ENCODE measurements around the gene BARX1.

The BARX1 gene

DNA sequence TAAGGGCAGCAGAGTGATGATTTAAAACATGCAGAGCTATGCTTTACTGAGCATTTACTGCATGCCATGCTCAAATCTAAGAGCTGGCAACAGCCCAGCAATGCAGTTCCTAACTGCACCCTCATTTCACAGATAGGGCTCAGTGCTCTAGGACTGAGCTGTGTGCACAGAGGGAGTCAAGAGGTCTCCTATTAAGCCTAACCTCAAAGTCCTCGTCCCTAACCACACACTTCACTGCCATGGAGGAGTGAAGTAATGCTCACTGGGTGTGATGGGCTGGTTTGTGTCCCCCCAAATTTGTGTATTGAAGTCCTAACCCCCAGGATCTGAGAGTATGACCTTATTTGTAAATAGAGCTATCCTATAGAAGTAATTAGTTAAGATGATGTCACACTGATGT, 25.9 kb downstream of the BARX1 start:
- DNase-seq (ENCODE audit: low read depth in 2 of 2, low spot score in 1 of 2): no peak

DNA sequence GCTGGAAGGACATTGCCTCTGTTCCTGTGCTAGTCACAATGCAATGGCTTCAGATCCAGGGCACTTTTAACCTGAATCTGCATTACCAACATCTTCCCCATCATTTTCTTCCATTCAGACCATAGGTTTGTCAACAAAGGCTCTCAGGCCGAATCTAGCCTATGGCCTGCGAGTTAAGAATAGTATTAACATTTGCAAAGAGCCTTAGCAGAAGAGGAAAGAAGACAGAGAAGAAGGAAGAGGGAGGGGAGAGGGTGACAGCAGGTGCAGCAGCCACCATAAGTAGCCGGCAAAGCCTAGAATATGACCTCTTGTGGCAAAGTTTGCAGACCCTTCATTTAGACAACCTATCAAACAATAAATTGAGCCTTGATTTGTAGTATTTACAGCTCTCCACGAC, 32.6 kb downstream of the BARX1 start:
- DNase-seq (ENCODE audit: low read depth in 2 of 2, low spot score in 1 of 2): no peak

GRCh38 chr9:93920131-93920800, 34.9 kb downstream of the BARX1 start:
- DNase-seq (ENCODE audit: low read depth in 2 of 2, low spot score in 1 of 2): no peak

GRCh38 chr9:93918061-93918460, 37.1 kb downstream of the BARX1 start:
- no peak for DNase-seq (ENCODE audit: low read depth in 2 of 2, low spot score in 1 of 2)

DNA sequence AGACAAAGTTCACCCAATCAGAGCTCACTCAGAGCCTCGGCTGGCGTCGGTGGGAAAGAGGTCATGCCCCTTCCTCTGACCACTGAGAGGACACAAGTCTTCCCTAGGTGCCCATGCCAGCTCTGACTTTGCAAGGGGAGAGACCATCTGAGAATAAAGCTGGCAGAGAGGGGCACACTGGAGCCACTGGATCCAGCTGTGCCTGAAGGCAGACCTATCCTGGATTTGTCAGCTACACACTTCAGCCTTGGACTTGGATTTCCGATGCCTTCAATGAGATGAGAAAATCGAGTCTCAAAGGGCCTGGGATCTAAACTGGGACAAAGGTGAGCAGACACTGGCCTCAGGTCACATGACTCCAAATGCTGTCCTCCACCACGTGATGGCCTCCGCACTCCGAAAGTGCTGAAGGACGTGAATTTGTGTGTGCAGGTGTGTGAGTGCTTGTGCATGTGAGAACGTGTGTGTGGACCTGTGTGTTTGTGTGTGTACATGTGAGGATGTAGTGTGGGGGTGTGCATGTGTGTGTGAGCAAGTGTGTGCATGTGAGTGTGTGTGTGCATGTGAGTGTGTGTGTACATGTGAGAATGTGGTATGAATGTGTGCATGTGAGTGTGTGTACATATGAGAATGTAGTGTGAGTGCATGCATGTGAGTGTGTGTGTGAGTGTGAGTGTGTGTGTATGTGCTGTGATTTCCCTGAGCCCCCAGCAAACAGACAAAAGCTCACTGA, 37.9 kb downstream of the BARX1 start:
- DNase-seq (ENCODE audit: low read depth in 2 of 2, low spot score in 1 of 2): no peak

DNA sequence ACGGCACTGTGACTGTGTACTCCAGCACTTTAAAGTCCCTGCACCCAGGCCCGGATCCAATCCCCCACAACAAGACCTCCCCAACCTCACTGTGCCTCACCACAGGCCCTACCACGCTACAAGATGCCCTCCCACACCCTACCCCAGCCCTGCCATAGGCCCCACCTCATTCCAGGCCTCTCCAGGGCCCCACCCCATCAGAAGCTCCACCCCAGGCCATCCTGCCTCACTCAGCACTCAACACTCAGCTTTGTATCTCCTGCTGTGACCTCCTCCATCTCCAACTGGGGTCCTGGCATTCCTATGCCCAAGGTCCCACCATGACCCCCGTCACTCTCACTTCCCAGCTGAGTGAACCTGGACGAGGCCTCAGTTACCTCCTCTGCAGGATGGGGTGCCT, 38.8 kb downstream of the BARX1 start:
- no peak for DNase-seq (ENCODE audit: low read depth in 2 of 2, low spot score in 1 of 2)

- DNase-seq (ENCODE audit: low read depth in 2 of 2, low spot score in 1 of 2): no peak
Observed at GRCh38 chr9:93911801-93912554, 43.2 kb downstream of the BARX1 start.

DNA sequence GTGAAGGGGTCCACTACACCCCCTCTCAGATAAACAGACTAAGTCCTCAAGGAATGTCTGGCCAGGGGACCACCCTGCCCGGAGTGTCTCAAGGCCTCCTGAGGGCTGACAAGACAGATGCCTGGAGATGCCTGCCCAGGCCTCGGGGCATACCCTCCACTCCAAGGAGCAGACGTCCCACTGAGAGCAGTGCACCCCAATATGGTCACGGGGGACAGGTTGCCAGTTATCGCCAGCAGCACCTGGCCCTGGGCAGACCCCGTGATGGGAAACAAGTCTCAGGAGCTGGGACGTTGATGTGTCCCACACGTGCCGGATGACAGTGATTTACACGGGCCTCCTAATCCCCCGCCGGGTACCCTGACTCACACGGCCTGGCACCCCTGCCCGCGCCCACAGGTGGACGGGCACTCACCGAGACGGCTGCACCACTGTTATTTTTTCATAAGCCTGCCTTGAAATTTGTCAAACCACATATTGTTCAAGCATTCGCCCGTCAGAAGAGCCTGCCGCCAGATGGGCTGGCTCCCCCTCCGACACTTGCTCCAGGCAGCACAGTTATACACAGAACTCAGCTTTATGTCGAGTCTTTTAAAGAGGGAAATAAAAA, 43.9 kb downstream of the BARX1 start:
- DNase-seq (ENCODE audit: low read depth in 2 of 2, low spot score in 1 of 2): no peak

GRCh38 chr9:93910598-93910997, 44.6 kb downstream of the BARX1 start:
- no peak for DNase-seq (ENCODE audit: low read depth in 2 of 2, low spot score in 1 of 2)

DNA sequence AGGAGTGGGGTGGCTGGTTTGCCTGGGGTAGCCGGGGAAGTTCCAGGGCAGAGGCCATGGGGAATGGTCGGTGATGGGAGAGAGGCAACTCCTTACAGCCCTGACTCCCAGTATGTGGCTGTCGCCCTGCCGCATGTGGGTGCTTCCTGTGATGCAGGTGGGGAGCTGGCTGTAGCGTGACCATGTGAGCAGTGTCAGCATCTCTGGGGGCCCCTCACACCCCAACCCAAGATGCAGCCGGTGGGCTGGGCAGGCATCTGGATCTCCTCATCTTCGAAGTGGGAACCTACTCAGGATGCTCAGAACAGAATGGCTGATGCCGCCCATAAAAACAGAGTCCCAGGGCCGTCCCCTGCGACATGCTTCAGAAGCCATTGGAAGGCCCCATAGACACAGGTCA, 45.0 kb downstream of the BARX1 start:
- DNase-seq (ENCODE audit: low read depth in 2 of 2, low spot score in 1 of 2): no peak

DNA sequence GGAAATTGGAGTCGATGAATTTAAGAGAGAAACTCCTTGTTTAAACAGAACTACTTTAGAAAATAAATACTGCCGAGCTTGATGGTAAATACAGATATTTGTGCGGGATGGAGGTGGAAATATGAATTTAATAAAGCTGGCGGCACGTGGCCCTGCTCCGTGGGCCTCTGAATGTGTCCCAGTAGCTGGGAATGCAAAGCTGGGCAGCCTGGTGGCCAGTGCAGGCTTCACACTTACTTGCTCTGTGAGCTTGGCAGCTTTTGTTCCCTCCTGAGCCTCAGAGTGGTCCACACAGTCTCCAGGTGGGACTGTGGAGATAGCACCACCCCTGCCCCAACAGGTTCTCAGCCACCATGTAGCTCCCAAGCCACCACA, 45.9 kb downstream of the BARX1 start:
- no peak for DNase-seq (ENCODE audit: low read depth in 2 of 2, low spot score in 1 of 2)

DNA sequence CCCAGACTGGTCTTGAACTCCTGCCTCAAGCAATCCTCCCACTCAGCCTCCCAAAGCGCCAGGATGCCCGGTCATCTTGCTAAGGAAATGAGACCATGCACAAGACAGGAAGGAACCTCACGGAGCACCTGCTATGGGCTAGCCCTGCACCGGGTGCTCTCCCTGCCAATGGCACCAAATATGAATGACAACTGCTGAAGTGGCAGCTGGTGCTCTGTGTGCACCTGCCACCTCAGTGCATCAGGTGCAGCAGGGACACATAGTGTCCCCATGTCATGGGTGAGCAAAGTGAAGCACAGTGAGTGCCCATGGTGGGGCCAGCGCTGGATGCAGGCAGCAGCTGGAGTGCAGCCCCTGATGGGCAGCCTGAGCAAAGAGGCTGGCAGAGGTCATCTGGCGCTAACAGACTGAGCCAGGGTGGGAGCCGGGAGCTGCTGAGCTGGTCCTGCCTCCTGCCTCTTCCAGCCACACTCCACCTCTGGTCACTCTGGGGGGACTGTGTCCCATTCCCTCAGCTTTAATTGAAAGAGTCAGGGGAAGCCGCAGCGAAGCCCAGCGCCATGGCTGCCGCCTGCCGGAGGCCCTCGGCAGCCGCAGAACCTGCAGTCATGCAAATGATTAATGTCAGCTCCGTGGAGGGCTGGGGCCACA, 46.4 kb downstream of the BARX1 start:
- DNase-seq (ENCODE audit: low read depth in 2 of 2, low spot score in 1 of 2): no peak

DNA sequence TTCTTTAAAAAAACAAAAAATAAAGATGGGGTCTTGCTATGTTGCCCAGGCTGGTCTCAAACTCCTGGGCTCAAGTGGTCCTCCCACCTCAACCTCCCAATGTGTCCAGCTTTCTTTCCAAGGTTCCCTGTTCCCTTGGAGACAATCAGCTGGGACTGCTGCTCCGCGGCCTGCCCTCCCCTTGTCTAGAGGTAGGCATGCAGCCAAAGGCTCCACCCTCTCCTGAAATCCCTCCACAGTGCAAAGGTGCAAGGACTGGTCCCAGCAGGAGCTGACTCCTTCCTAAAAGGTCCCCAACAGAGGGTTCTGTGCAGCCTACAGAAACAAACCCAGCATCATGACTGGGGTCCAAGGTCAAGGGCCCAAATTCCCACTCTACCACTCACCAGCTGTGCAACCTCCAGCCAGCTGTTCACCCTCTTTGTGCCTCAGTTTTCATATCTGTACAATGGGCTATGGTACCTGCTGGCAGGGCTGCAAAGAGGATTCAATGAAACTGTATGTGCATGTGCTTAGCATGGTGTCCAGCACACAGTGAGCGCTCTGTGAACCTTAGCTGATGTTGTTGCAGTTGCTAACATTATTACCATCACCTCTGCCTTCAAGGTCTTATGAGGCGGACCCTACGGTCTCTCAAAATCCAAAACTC, 47.5 kb downstream of the BARX1 start:
- DNase-seq (ENCODE audit: low read depth in 2 of 2, low spot score in 1 of 2): no peak

DNA sequence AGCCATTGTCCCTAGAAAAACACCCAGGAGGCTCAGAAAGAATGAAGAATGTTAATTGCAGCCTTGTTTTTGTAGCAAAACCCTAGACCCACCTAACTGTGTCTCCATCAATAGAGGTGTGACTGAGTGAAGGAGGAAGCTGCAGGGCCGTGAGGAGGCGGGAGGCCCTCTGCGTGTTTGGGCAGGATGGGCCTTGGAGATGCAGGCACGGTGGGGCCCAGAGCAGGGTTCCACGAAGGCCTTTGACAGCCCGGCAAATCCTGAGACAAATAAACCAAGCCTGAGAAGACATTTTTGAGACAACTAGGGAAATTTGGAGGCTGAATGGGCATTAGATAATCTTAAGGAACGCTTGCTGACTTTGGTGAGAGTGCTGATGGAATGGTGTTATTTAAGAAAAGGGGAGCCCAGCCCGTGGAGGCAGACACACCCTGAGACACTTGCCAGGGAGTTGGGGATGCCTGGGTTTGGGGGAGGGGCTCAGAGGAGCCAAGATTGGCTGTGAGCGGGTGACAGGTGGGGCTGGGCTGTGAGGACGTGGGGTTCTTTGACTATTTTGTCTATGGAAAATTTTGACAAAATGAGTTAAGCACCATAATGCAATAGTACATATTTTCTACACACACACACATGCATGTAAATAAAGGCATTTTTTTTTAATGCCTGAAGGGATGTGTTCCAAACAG, 48.8 kb downstream of the BARX1 start:
- no peak for DNase-seq (ENCODE audit: low read depth in 2 of 2, low spot score in 1 of 2)

- no peak for DNase-seq (ENCODE audit: low read depth in 2 of 2, low spot score in 1 of 2)
Observed at GRCh38 chr9:93905473-93906133, 49.6 kb downstream of the BARX1 start.

DNA sequence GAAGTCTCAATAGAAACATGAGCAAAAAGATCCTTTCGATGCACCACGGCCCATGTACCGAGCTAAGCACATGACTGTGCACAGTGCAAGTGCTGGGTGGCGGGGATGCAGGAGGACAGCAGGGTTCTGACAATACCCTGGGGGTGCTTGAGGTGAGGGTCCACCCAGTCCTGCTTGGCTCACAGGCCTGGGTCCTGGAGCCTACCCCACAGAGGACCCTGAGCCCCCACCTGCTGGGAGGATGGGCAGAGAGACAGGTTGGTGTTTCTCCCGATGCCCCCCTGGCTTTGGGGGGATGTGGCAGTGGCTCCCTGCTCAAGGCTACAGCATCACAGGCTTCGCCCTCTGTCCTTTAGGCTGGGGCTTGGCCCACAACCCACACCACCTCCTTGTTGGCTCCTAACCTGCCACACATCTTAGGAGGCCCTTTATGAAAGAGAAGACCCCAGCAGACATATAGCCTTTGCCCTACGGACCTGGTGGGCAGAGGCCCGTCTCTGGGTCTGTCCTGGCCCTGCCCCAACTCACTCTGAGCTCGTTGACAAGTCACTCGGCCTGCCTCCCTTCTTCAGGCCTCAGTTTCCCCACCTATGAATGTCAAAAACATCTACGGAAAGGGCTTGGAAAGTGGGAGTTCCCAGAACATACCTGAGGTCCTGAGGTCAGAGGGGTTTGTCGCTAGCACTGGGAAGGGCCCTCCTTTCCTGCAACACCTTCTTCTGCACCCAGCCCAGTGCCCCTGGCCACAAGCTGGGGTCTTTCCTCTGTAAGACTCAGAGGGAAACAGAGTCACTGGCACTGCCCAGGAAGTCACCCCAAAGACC, 50.3 kb downstream of the BARX1 start:
- no peak for DNase-seq (ENCODE audit: low read depth in 2 of 2, low spot score in 1 of 2)

DNA sequence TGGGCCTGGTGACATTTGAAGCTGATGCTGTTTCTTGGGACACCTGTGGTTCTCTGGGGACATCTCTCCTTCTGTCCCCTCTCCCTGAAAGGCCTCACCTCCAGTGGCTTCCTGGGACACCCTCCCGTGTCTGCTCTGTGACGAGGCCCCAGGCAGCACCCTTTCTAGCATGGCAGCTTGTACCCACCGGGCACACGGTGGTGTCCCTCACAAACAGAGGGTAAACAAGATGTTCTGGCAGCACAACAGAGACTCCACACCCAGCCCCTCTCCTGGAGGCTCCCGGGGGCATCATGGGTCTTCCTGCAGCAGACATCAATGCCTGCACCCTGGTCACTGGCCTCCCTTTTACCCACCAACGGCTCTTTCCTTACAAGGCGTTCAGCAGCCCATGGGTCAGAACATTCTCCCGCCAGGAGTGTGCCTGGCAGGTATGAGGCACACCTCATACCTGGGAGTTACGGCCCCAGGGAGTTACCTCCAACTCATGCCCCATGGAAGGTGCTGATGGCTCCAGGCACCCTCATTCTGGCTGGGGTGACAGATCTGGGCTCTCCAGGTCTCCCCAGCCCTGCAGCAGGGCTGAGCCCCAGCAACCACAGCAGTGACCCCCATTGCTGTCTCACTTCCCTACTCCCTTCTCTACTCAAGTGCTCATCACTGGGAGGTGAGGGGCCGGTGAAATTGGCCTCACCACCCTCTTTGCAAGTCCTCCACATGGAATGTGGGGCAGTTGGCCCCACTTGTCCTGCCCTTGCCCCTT, 51.1 kb downstream of the BARX1 start:
- no peak for DNase-seq (ENCODE audit: low read depth in 2 of 2, low spot score in 1 of 2)
